IMR-90 (cell line): ENCODE results near the gene MYH10. TPM values are rescaled to one million over a fixed set of nuclear protein-coding genes. Genes with fewer than 3 reads are reported as not detected.

Experiments
- ATAC-seq: fragments of 200-7000 bp; cut with Tn5 transposase; 2 replicates; pipeline ENCODE4 v1.9.1; 2020; ENCODE audit warnings: low read depth, mild to moderate bottlenecking, moderate library complexity
- BruUV-seq: library from RNA; stranded (reverse); fragments of 400-500 nt; replicated peaks from 2 replicates; lab custom pipeline; 2021; lab: Mats Ljungman, UMichigan
- CTCF ChIA-PET: fragments of 300-600 bp; formaldehyde crosslinking; extraction: SDS; loops from one replicate; lab custom pipeline; 2021; ENCODE audit warnings: antibody characterized with exemption; lab: Yijun Ruan, JAX
- POLR2A ChIA-PET: fragments of 300-600 bp; sonication (Branson Sonifier 250); formaldehyde crosslinking; loops from one replicate; lab custom pipeline; 2022; ENCODE audit warnings: antibody characterized with exemption; ENCODE audit not compliant: unreplicated experiment; lab: Charles Lee
- DNase-seq: peaks from one replicate; pipeline ENCODE4 v3.0.0; 2013
- H2AFZ ChIP-seq: replicated peaks from 2 replicates; pipeline ENCODE3; 2013; ENCODE audit warnings: low read length, mild to moderate bottlenecking; ENCODE audit not compliant: poor library complexity
- H2AK5ac ChIP-seq: 2 replicates; pipeline ENCODE4 v1.6.1; 2013; ENCODE audit warnings: low read depth, low read length, inconsistent platforms
- H2AK9ac ChIP-seq: replicated peaks from 2 replicates; pipeline ENCODE3; 2013; ENCODE audit warnings: mild to moderate bottlenecking, low read depth, low read length, moderate library complexity; ENCODE audit not compliant: poor library complexity
- H2BK120ac ChIP-seq: 2 replicates; pipeline ENCODE4 v1.6.1; 2013; ENCODE audit warnings: low read depth, low read length, inconsistent platforms
- H2BK15ac ChIP-seq: 3 replicates; pipeline ENCODE4 v1.6.1; 2013; ENCODE audit warnings: low read depth, low read length, inconsistent platforms
- H2BK20ac ChIP-seq: 2 replicates; pipeline ENCODE4 v1.6.1; 2013; ENCODE audit warnings: low read depth, mild to moderate bottlenecking, inconsistent platforms, low read length, moderate library complexity
- H2BK5ac ChIP-seq: 2 replicates; pipeline ENCODE4 v1.6.1; 2013; ENCODE audit warnings: mild to moderate bottlenecking, low read depth, low read length, inconsistent platforms; ENCODE audit not compliant: poor library complexity, severe bottlenecking
- H3K14ac ChIP-seq: replicated peaks from 2 replicates; pipeline ENCODE4 v1.6.1; 2013; ENCODE audit warnings: low read depth, low read length, inconsistent platforms
- H3K18ac ChIP-seq: 2 replicates; pipeline ENCODE4 v1.6.1; 2013; ENCODE audit warnings: low read depth, low read length, control low read depth
- H3K23ac ChIP-seq: 2 replicates; pipeline ENCODE4 v1.6.1; 2013; ENCODE audit warnings: low read depth, low read length, inconsistent platforms
- H3K27ac ChIP-seq: 2 replicates; pipeline ENCODE4 v1.5.1; 2013; ENCODE audit warnings: mild to moderate bottlenecking, control low read depth, low read length; ENCODE audit not compliant: insufficient read depth
- H3K27me3 ChIP-seq: 2 replicates; pipeline ENCODE4 v1.6.1; 2013; ENCODE audit warnings: low read length; ENCODE audit not compliant: control insufficient read depth, insufficient read depth
- H3K36me3 ChIP-seq: 2 replicates; pipeline ENCODE4 v1.6.1; 2013; ENCODE audit warnings: low read length, mixed read lengths; ENCODE audit not compliant: control insufficient read depth, insufficient read depth
- H3K4ac ChIP-seq: 2 replicates; pipeline ENCODE4 v1.6.1; 2013; ENCODE audit warnings: low read depth, low read length, inconsistent platforms
- H3K4me1 ChIP-seq: 2 replicates; pipeline ENCODE4 v1.6.1; 2013; ENCODE audit warnings: low read length, mixed read lengths; ENCODE audit not compliant: control insufficient read depth, insufficient read depth
- H3K4me2 ChIP-seq: 2 replicates; pipeline ENCODE4 v1.6.1; 2013; ENCODE audit warnings: low read depth, mild to moderate bottlenecking, control low read depth, low read length, moderate library complexity
- H3K4me3 ChIP-seq: 2 replicates; pipeline ENCODE4 v1.5.1; 2013; ENCODE audit warnings: low read depth, mild to moderate bottlenecking, control low read depth, low read length, moderate library complexity; ENCODE audit not compliant: insufficient read depth
- H3K56ac ChIP-seq: 2 replicates; pipeline ENCODE4 v1.6.1; 2013; ENCODE audit warnings: low read length, inconsistent platforms; ENCODE audit not compliant: insufficient read depth; ENCODE audit errors: extremely low read depth
- H3K79me1 ChIP-seq, 2 experiments: 2 replicates each; pipeline ENCODE4 v1.6.1; 2013; ENCODE audit warnings: low read length in 2 of 2, inconsistent platforms in 1 of 2, low read depth in 1 of 2
- H3K9ac ChIP-seq: 2 replicates; pipeline ENCODE4 v1.6.1; 2013; ENCODE audit warnings: low read depth, low read length, control low read depth
- H3K9me1 ChIP-seq: 2 replicates; pipeline ENCODE4 v1.6.1; 2013; ENCODE audit warnings: low read length, inconsistent platforms; ENCODE audit not compliant: insufficient read depth
- H3K9me3 ChIP-seq: 2 replicates; pipeline ENCODE4 v1.6.1; 2013; ENCODE audit warnings: low read length; ENCODE audit not compliant: control insufficient read depth, insufficient read depth
- H4K20me1 ChIP-seq: 2 replicates; pipeline ENCODE4 v1.6.1; 2013; ENCODE audit warnings: low read length, inconsistent platforms; ENCODE audit not compliant: insufficient read depth
- H4K5ac ChIP-seq: 2 replicates; pipeline ENCODE4 v1.6.1; 2013; ENCODE audit warnings: mild to moderate bottlenecking, low read depth, low read length, control low read depth
- H4K8ac ChIP-seq, 2 experiments: 2 replicates each; pipeline ENCODE4 v1.6.1; 2013; ENCODE audit warnings: low read depth in 2 of 2, low read length in 2 of 2, control low read depth in 1 of 2, inconsistent platforms in 1 of 2
- H4K91ac ChIP-seq: 2 replicates; pipeline ENCODE4 v1.6.1; 2013; ENCODE audit warnings: low read depth, low read length, inconsistent platforms; ENCODE audit not compliant: insufficient read depth
- BHLHE40 ChIP-seq: fragments of 150-350 bp; IDR thresholded peaks from 2 replicates; pipeline ENCODE4 v1.6.1; 2016; ENCODE audit warnings: mild to moderate bottlenecking, low read depth, low read length
- CEBPB ChIP-seq: IDR thresholded peaks from 2 replicates; pipeline ENCODE4 v1.6.1; 2012; ENCODE audit warnings: low read depth, low read length, improper control_type of control experiment
- CHD1 ChIP-seq: IDR thresholded peaks from 2 replicates; pipeline ENCODE4 v1.6.1; 2012; ENCODE audit warnings: low read depth, low read length, improper control_type of control experiment
- CTCF ChIP-seq: conservative IDR thresholded peaks from 2 replicates; pipeline ENCODE4 v1.5.1; 2012; ENCODE audit warnings: mild to moderate bottlenecking, low read depth, low read length, improper control_type of control experiment
- ELK1 ChIP-seq: fragments of 150-350 bp; IDR thresholded peaks from 2 replicates; pipeline ENCODE4 v1.6.1; 2016; ENCODE audit warnings: low read depth, mild to moderate bottlenecking, low read length, moderate library complexity, borderline replicate concordance
- FOS ChIP-seq: fragments of 150-350 bp; IDR thresholded peaks from 2 replicates; pipeline ENCODE4 v1.6.1; 2016; ENCODE audit warnings: low read depth, low read length
- MAFK ChIP-seq: IDR thresholded peaks from 2 replicates; pipeline ENCODE4 v1.6.1; 2012; ENCODE audit warnings: low read depth, low read length, improper control_type of control experiment
- MAZ ChIP-seq: IDR thresholded peaks from 2 replicates; pipeline ENCODE4 v1.6.1; 2012; ENCODE audit warnings: low read depth, mild to moderate bottlenecking, low read length, improper control_type of control experiment, moderate library complexity, borderline replicate concordance
- MXI1 ChIP-seq: IDR thresholded peaks from 2 replicates; pipeline ENCODE4 v1.6.1; 2012; ENCODE audit warnings: low read depth, mild to moderate bottlenecking, low read length, moderate library complexity, borderline replicate concordance
- NFE2L2 ChIP-seq: fragments of 150-350 bp; IDR thresholded peaks from 2 replicates; pipeline ENCODE4 v1.6.1; 2016; ENCODE audit warnings: low read depth, mild to moderate bottlenecking, low read length
- POLR2A ChIP-seq: IDR thresholded peaks from 2 replicates; pipeline ENCODE4 v1.6.1; 2012; ENCODE audit warnings: mild to moderate bottlenecking, low read depth, low read length
- RAD21 ChIP-seq: IDR thresholded peaks from 2 replicates; pipeline ENCODE4 v1.6.1; 2012; ENCODE audit warnings: low read length, improper control_type of control experiment
- RCOR1 ChIP-seq: IDR thresholded peaks from 2 replicates; pipeline ENCODE4 v1.6.1; 2012; ENCODE audit warnings: mild to moderate bottlenecking, low read length, improper control_type of control experiment; ENCODE audit not compliant: insufficient replicate concordance
- RFX5 ChIP-seq: IDR thresholded peaks from 2 replicates; pipeline ENCODE4 v1.8.0; 2012; ENCODE audit warnings: low read depth, mild to moderate bottlenecking, low read length, moderate library complexity
- SMC3 ChIP-seq: fragments of 150-350 bp; IDR thresholded peaks from 2 replicates; pipeline ENCODE4 v1.6.1; 2016; ENCODE audit warnings: low read depth, mild to moderate bottlenecking, antibody characterized with exemption, low read length, moderate library complexity
- USF2 ChIP-seq: fragments of 150-350 bp; IDR thresholded peaks from 2 replicates; pipeline ENCODE4 v1.6.1; 2017; ENCODE audit warnings: mild to moderate bottlenecking, antibody characterized with exemption, low read length, low read depth
- WGBS, 2 experiments: methylation state at CpG; one replicate each; pipeline versions ENCODE4 v1.1.5 to v1.1.7; 2013; ENCODE audit warnings: missing lambda C conversion rate in 2 of 2; ENCODE audit not compliant: insufficient read length in 1 of 2; ENCODE audit errors: extremely low coverage in 2 of 2; 5-methylcytosine and 5-hydroxymethylcytosine counted together
- dilution Hi-C: fragments of 300-500 bp; cut with HindIII; formaldehyde crosslinking; loops from one replicate; pipeline ENCODE4 v1.14.3; 2018; ENCODE audit warnings: low sequenced_read_pairs; ENCODE audit not compliant: unreplicated experiment
- in situ Hi-C: fragments of 300-500 bp; cut with MboI; formaldehyde crosslinking; loops from 3 replicates; pipeline ENCODE4 v1.14.3; 2019; ENCODE audit warnings: low sequenced_read_pairs, inconsistent platforms, mixed read lengths
- intact Hi-C: fragments of 100-400 bp; cut with micrococcal nuclease; formaldehyde crosslinking; loops from 2 replicates; pipeline ENCODE4 v1.10.0; 2022
- polyA plus RNA-seq, 3 experiments: library from polyadenylated mRNA; depleted of rRNA; stranded (reverse); fragments of >200 nt; gene quantifications; 2 replicates each; pipeline ENCODE4 v1.2.3, GENCODE V29; 2012; ENCODE audit warnings: low replicate concordance in 1 of 3
- total RNA-seq: library from RNA; depleted of rRNA; stranded (reverse); fragments of >200 nt; gene quantifications from 2 replicates; pipeline ENCODE4 v1.2.3, GENCODE V29; 2012

MYH10 gene
- total and polyA plus RNA-seq, 2 of the 4 experiments (the other 2 are of a cell fraction): 71.2 to 95.2 TPM

GRCh38 chr17:8520981-8521380 is 109.5 kb downstream of the MYH10 start:
- Histone ChIP-seq H2AK5ac (no peak overlapping the region), H3K4me3 (no peak overlapping the region), H4K20me1 (no peaks in the 10 kb centered on the region), H3K14ac (no peak overlapping the region), H3K27ac (no peak overlapping the region), H4K5ac (no peak overlapping the region), H2BK15ac (no peak overlapping the region), H3K9me3 (no peaks in the 10 kb centered on the region), H4K91ac (no peak overlapping the region), H3K36me3 (peaks cover 54% of the 10 kb centered on the region), H3K18ac (no peak overlapping the region), H3K56ac (no peak overlapping the region), H3K4me1 (no peaks in the 10 kb centered on the region), H2BK20ac (no peak overlapping the region), H3K4me2 (no peak overlapping the region), H3K27me3 (no peaks in the 10 kb centered on the region), H3K9ac (no peak overlapping the region), H3K23ac (no peak overlapping the region), H2BK5ac (no peak overlapping the region), H3K9me1 (peaks cover 10% of the 10 kb centered on the region), H3K4ac (no peak overlapping the region), H2AFZ (no peak overlapping the region), H2BK120ac (no peak overlapping the region), H4K8ac (no peak overlapping the region), H3K79me1 (peaks cover 0 to 3% of the 10 kb centered on the region in 2 experiments; a peak in 1 of 4 replicates), H2AK9ac (no peak overlapping the region)
- ATAC-seq (no peak), DNase-seq (no peak)
- in situ Hi-C loops: no loop called here
- BruUV-seq: no TSS peak
- POLR2A ChIA-PET: no interaction called here
- WGBS, 2 experiments: 89% methylated on average over 3 of the region's 10 CpGs; no CpG with 5 or more reads in 1 of the 2 experiments
- dilution Hi-C loops: no loop called here
- TF ChIP-seq SMC3 (no peak), MAFK (no peak), CTCF (no peak), RFX5 (no peak), RAD21 (no peak), ELK1 (no peak), RCOR1 (no peak), CEBPB (no peak), NFE2L2 (no peak), CHD1 (no peak), MAZ (no peak), BHLHE40 (no peak), FOS (no peak), USF2 (no peak), MXI1 (no peak), POLR2A (no peak)
- CTCF ChIA-PET: interaction anchor here (0.6 kb wide), 1 partner anchor 1282 kb away, joined by 5 read pairs; no protein-coding TSS in a partner anchor
- intact Hi-C loops: no loop called here
